Esophagus squamous epithelium (tissue), 4 donors: Measurements from ENCODE around the gene PPM1L.

ENCODE experiments used
- CTCF ChIP-seq, 6 experiments: fragments of 450-650 bp in 4 of 6; fragments of 200-600 bp in 2 of 6; sonication (generic) in 2 of 6; IDR thresholded peaks; one replicate each; pipeline ENCODE4 v1.5.1; 2016 to 2019; ENCODE audit warnings: antibody characterized with exemption in 6 of 6, mild to moderate bottlenecking in 4 of 6, moderate library complexity in 4 of 6
- POLR2A ChIP-seq, 4 donors: fragments of 450-650 bp; IDR thresholded peaks; one replicate each; pipeline ENCODE4 v1.6.1; 2017; ENCODE audit warnings: antibody characterized with exemption in 4 of 4, mild to moderate bottlenecking in 4 of 4, moderate library complexity in 3 of 4

GRCh38 chr3:161100994-161101393 lies 345.0 kb downstream of the PPM1L start:
- no peak for TF ChIP-seq CTCF (IDR thresholded peaks at IDR 0.05)
- no peak for TF ChIP-seq POLR2A (IDR thresholded peaks at IDR 0.05)
